Uterus (tissue), 4 donors: ENCODE results near the gene MTG1. TPM values are rescaled to one million over a fixed set of nuclear protein-coding genes. Genes with fewer than 3 reads are reported as not detected.

ENCODE experiments used
- DNase-seq, 2 donors: peaks; one replicate each; pipeline ENCODE4 v3.0.0-alpha.2; 2019 to 2020
- H3K27ac ChIP-seq, 2 donors: fragments of 200-600 bp; sonication (generic); 1 replicate in 1 of 2; 2 replicates in 1 of 2; pipeline ENCODE4 v1.5.1; 2016 to 2018
- H3K27me3 ChIP-seq, 2 donors: fragments of 200-600 bp; sonication (generic); one replicate each; pipeline ENCODE4 v1.5.1; 2018 to 2019; ENCODE audit warnings: control low read depth in 1 of 2
- H3K36me3 ChIP-seq, 2 donors: fragments of 200-600 bp; sonication (generic); one replicate each; pipeline ENCODE4 v1.5.1; 2019; ENCODE audit warnings: control low read depth in 1 of 2
- H3K4me1 ChIP-seq, 2 donors: fragments of 200-600 bp; sonication (generic); one replicate each; pipeline ENCODE4 v1.5.1; 2018 to 2019; ENCODE audit warnings: control low read depth in 1 of 2
- H3K4me3 ChIP-seq, 2 donors: fragments of 200-600 bp; sonication (generic); 1 replicate in 1 of 2; 2 replicates in 1 of 2; pipeline ENCODE4 v1.5.1; 2018 to 2019; ENCODE audit warnings: mild to moderate bottlenecking in 1 of 2
- H3K9me3 ChIP-seq, 2 donors: fragments of 200-600 bp; sonication (generic); one replicate each; pipeline ENCODE4 v1.5.1; 2019; ENCODE audit warnings: control low read depth in 1 of 2
- POLR2A ChIP-seq, 2 donors: fragments of 450-650 bp; IDR thresholded peaks; one replicate each; pipeline ENCODE4 v1.6.1; 2016; ENCODE audit warnings: antibody characterized with exemption in 2 of 2, mild to moderate bottlenecking in 1 of 2, moderate library complexity in 1 of 2
- intact Hi-C: fragments of 100-400 bp; cut with DNase I; formaldehyde crosslinking; loops from one replicate; pipeline ENCODE4 v1.15.1; 2023; ENCODE audit warnings: low total_unique reads
- total RNA-seq, 4 donors: library from RNA; depleted of rRNA in 3 of 4; stranded (reverse); fragments of >200 nt in 3 of 4; gene quantifications; one replicate each; pipeline versions ENCODE4 v1.1.0 to v1.2.4, GENCODE V29; 2014 to 2023
- TF ChIP-seq, protein P1 (sequence below), 4 experiments: fragments of 200-600 bp in 2 of 4; fragments of 450-650 bp in 2 of 4; sonication (generic) in 2 of 4; IDR thresholded peaks; one replicate each; pipeline ENCODE4 v1.5.1; 2016 to 2019; ENCODE audit warnings: antibody characterized with exemption in 4 of 4, mild to moderate bottlenecking in 2 of 4, moderate library complexity in 1 of 4
- donor health status: DM: yes; HTN: yes; CAD: no.

MTG1 gene
- total RNA-seq, 4 donors from 2014 or later, result 14.6 to 50.1 (median 32.6) TPM

DNA sequence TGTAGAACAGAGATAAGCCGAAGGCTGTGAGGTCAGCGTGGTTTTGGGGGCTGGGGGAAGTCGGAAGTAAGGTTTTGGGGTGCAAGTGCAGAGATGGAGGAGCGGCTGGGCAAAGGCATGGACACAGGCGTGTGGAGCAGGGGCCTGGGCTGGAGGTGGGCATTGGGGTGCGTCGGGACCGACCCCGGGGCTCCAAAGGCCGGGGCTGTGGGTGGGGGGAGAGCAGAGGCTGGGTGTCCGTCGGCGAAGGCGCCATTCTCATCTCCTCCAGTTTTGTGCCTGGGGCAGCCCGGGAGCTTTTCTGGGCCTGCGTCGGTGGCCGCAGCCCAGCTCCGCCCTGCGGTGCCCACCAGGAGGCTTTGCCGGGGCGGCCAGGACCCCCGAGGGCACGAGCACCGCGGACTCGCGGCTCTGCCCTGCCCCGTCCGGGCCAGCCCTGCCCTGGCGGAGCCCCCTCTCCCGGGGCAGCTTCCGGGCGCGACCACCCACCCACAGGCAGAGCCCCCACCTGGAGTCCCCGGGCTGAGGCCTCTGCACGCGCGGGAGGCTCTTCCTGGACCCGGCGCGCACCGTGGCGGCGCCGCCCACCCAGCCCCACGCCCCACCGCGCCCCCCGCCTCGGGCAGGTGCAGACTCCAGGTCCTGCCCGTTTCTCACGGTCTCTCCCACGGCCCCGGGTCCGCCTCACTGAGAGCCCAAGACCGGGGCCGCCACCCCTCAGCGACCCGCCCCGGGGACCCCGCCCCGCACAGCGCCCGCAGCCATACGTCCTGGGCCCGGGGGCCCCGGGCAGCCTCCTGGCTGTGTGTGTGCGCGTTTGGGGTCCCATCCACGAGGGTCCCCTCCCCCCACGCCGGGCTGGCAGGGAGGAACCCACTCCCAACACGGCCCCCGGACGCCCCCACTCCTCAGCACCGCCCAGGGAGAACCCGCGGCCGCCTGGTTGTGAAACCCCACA lies 52.1 kb downstream of the MTG1 start:
- no peak for TF ChIP-seq POLR2A (IDR thresholded peaks at IDR 0.05)
- TF ChIP-seq, protein P1, sequence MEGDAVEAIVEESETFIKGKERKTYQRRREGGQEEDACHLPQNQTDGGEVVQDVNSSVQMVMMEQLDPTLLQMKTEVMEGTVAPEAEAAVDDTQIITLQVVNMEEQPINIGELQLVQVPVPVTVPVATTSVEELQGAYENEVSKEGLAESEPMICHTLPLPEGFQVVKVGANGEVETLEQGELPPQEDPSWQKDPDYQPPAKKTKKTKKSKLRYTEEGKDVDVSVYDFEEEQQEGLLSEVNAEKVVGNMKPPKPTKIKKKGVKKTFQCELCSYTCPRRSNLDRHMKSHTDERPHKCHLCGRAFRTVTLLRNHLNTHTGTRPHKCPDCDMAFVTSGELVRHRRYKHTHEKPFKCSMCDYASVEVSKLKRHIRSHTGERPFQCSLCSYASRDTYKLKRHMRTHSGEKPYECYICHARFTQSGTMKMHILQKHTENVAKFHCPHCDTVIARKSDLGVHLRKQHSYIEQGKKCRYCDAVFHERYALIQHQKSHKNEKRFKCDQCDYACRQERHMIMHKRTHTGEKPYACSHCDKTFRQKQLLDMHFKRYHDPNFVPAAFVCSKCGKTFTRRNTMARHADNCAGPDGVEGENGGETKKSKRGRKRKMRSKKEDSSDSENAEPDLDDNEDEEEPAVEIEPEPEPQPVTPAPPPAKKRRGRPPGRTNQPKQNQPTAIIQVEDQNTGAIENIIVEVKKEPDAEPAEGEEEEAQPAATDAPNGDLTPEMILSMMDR (IDR thresholded peaks at IDR 0.05), result no peak
- Histone ChIP-seq H3K4me3 (no peak overlapping the region), H3K27ac (no peak overlapping the region), H3K4me1 (no peaks in the 10 kb centered on the region), H3K9me3 (peaks cover 0 to 22% of the 10 kb centered on the region in 2 donors), H3K27me3 (no peaks in the 10 kb centered on the region), H3K36me3 (no peaks in the 10 kb centered on the region)
- DNase-seq, result no peak
- intact Hi-C loops, result no loop called here

DNA sequence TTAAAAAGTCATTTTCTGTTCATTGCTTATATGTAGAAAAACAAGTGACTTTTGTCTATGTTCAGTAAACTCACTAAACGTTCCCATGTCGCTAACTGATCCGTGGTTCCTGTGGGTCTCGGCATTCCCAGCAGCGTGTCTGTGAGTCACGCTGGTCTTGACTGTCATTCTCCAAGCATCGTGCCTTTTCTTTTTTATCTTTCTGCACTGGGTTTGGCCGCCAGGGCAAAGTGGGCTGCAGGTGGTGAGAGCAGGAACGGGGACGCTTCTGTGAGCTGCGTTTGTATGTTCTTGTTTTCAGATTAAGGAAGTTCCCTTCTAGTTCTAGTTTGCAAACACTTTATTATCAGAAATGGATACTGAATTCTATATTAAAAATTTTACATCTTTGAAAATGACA lies 53.0 kb downstream of the MTG1 start:
- H3K36me3 ChIP-seq, result no peaks in the 10 kb centered on the region
- intact Hi-C loops, result no loop called here
- H3K4me3 ChIP-seq, result no peak overlapping the region
- H3K9me3 ChIP-seq, result peaks cover 0 to 22% of the 10 kb centered on the region in 2 donors
- no peaks in the 10 kb centered on the region for H3K27me3 ChIP-seq
- H3K27ac ChIP-seq, result no peak overlapping the region
- TF ChIP-seq, protein P1 (IDR thresholded peaks at IDR 0.05), result no peak
- TF ChIP-seq POLR2A (IDR thresholded peaks at IDR 0.05), result no peak
- H3K4me1 ChIP-seq, result no peaks in the 10 kb centered on the region
- no peak for DNase-seq

- Histone ChIP-seq H3K4me3 (no peak overlapping the region), H3K27ac (no peak overlapping the region), H3K9me3 (peaks cover 0 to 22% of the 10 kb centered on the region in 2 donors), H3K36me3 (no peaks in the 10 kb centered on the region), H3K4me1 (no peaks in the 10 kb centered on the region), H3K27me3 (no peaks in the 10 kb centered on the region)
- TF ChIP-seq POLR2A (IDR thresholded peaks at IDR 0.05), result no peak
- TF ChIP-seq, protein P1 (IDR thresholded peaks at IDR 0.05), result no peak
- intact Hi-C loops, result no loop called here
- no peak for DNase-seq
Observed at GRCh38 chr10:133448120-133448519, 54.2 kb downstream of the MTG1 start.

GRCh38 chr10:133451346-133451745 lies 57.4 kb downstream of the MTG1 start:
- H3K4me1 ChIP-seq, result no peaks in the 10 kb centered on the region
- TF ChIP-seq, protein P1 (IDR thresholded peaks at IDR 0.05), result no peak
- no peak for TF ChIP-seq POLR2A (IDR thresholded peaks at IDR 0.05)
- H3K9me3 ChIP-seq, result peaks cover 0 to 13% of the 10 kb centered on the region in 2 donors
- H3K36me3 ChIP-seq, result no peaks in the 10 kb centered on the region
- no peak for DNase-seq
- H3K4me3 ChIP-seq, result no peak overlapping the region
- intact Hi-C loops, result no loop called here
- no peaks in the 10 kb centered on the region for H3K27me3 ChIP-seq
- no peak overlapping the region for H3K27ac ChIP-seq

DNA sequence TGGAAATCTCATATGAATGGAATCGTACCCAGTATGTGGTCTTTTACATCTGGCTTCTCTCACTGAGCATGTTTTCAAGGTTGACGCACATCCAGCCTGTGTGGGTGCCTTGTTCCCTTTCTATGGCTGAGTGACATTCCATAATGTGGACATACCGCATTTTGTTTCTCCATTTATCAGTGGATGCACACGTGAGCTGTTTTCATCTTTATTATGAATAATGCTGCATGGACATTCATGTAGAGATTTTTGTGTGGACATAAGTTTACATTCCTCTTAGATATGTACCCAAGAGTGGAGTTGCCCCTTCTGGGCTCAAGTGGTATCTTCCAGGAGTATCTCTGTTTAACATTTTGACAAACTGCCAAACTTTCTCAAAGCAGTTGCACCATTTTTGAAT lies 58.5 kb downstream of the MTG1 start:
- no peak overlapping the region for H3K4me3 ChIP-seq
- H3K36me3 ChIP-seq, result no peaks in the 10 kb centered on the region
- H3K9me3 ChIP-seq, result peaks cover 0 to 12% of the 10 kb centered on the region in 2 donors
- H3K4me1 ChIP-seq, result no peaks in the 10 kb centered on the region
- TF ChIP-seq POLR2A (IDR thresholded peaks at IDR 0.05), result no peak
- TF ChIP-seq, protein P1 (IDR thresholded peaks at IDR 0.05), result no peak
- no peak overlapping the region for H3K27ac ChIP-seq
- H3K27me3 ChIP-seq, result no peaks in the 10 kb centered on the region
- DNase-seq, result no peak
- intact Hi-C loops, result no loop called here
